H1 (cell line): Measurements from ENCODE around the gene RBM20. TPM values are rescaled to one million over a fixed set of nuclear protein-coding genes. Genes with fewer than 3 reads are reported as not detected.

ENCODE experiments used
- CTCF ChIA-PET: fragments of 300-600 bp; sonication (Branson Sonifier 250); formaldehyde crosslinking; loops from one replicate; lab custom pipeline; 2021; ENCODE audit not compliant: partially characterized antibody; lab: Charles Lee
- POLR2A ChIA-PET: fragments of 300-600 bp; sonication (Branson Sonifier 250); formaldehyde crosslinking; loops from one replicate; lab custom pipeline; 2021; ENCODE audit warnings: inconsistent platforms; ENCODE audit not compliant: partially characterized antibody; lab: Charles Lee
- DNase-seq, 2 experiments: peaks; one replicate each; pipeline versions ENCODE4 v3.0.0 to v3.0.0-alpha.2; 2010 to 2022; ENCODE audit warnings: low spot score in 2 of 2, low read depth in 1 of 2, mixed read lengths in 1 of 2
- FAIRE-seq: peaks from 2 replicates; lab custom pipeline; 2011; peaks lifted over from hg19 to GRCh38; lab: Jason Lieb, UNC
- H2AFZ ChIP-seq: 2 replicates; pipeline ENCODE4 v1.8.1; 2012; ENCODE audit warnings: low read length, inconsistent platforms
- H2AK5ac ChIP-seq: 2 replicates; pipeline ENCODE4 v1.6.1; 2013; ENCODE audit warnings: low read depth, low read length
- H2BK120ac ChIP-seq: replicated peaks from 2 replicates; pipeline ENCODE3; 2013; ENCODE audit warnings: low read depth, low read length, inconsistent platforms
- H2BK12ac ChIP-seq: 2 replicates; pipeline ENCODE4 v1.6.1; 2013; ENCODE audit warnings: low read depth, low read length
- H2BK15ac ChIP-seq: 2 replicates; pipeline ENCODE4 v1.6.1; 2013; ENCODE audit warnings: low read length
- H2BK20ac ChIP-seq: 2 replicates; pipeline ENCODE4 v1.6.1; 2013; ENCODE audit warnings: low read length
- H2BK5ac ChIP-seq: 2 replicates; pipeline ENCODE4 v1.6.1; 2013; ENCODE audit warnings: low read depth, low read length
- H3K14ac ChIP-seq: 2 replicates; pipeline ENCODE4 v1.6.1; 2013; ENCODE audit warnings: inconsistent platforms; ENCODE audit not compliant: insufficient read length
- H3K18ac ChIP-seq: 2 replicates; pipeline ENCODE4 v1.6.1; 2013; ENCODE audit warnings: low read length; ENCODE audit errors: extremely low read depth
- H3K23ac ChIP-seq: 2 replicates; pipeline ENCODE4 v1.6.1; 2013; ENCODE audit warnings: inconsistent platforms; ENCODE audit not compliant: insufficient read length
- H3K23me2 ChIP-seq: 2 replicates; pipeline ENCODE4 v1.6.1; 2013; ENCODE audit warnings: low read depth, low read length
- H3K27ac ChIP-seq: 2 replicates; pipeline ENCODE4 v1.6.1; 2011; ENCODE audit warnings: low read depth, low read length, inconsistent platforms
- H3K27me3 ChIP-seq, 4 experiments: replicated peaks in 1 of 4; 1 replicate in 1 of 4; 2 replicates in 3 of 4; pipeline versions ENCODE4 v1.6.1 to v1.8.1; 2011 to 2013; ENCODE audit warnings: low read length in 3 of 4, mild to moderate bottlenecking in 3 of 4, inconsistent platforms in 2 of 4, mixed read lengths in 2 of 4, moderate library complexity in 1 of 4; ENCODE audit not compliant: control insufficient read depth in 3 of 4, insufficient read depth in 3 of 4; ENCODE audit errors: extremely low read depth in 1 of 4
- H3K36me3 ChIP-seq, 4 experiments: 2 replicates each; pipeline versions ENCODE4 v1.6.1 to v1.8.1; 2011 to 2013; ENCODE audit warnings: mild to moderate bottlenecking in 4 of 4, low read length in 3 of 4, moderate library complexity in 2 of 4, control low read depth in 1 of 4, inconsistent platforms in 1 of 4; ENCODE audit not compliant: insufficient read depth in 4 of 4, control insufficient read depth in 2 of 4
- H3K4ac ChIP-seq: replicated peaks from 2 replicates; pipeline ENCODE3; 2013; ENCODE audit warnings: low read length, low read depth, mixed read lengths, inconsistent platforms; ENCODE audit not compliant: insufficient read length
- H3K4me1 ChIP-seq, 4 experiments: replicated peaks in 1 of 4; 1 replicate in 1 of 4; 2 replicates in 3 of 4; pipeline versions ENCODE4 v1.6.1 to v1.8.1; 2011 to 2013; ENCODE audit warnings: low read length in 3 of 4, inconsistent platforms in 2 of 4, mixed read lengths in 1 of 4; ENCODE audit not compliant: insufficient read depth in 4 of 4, control insufficient read depth in 3 of 4
- H3K4me2 ChIP-seq, 2 experiments: 2 replicates each; pipeline versions ENCODE4 v1.6.1 to v1.8.1; 2011 to 2013; ENCODE audit warnings: low read depth in 2 of 2, low read length in 2 of 2, control low read depth in 1 of 2, inconsistent platforms in 1 of 2, mild to moderate bottlenecking in 1 of 2; ENCODE audit not compliant: insufficient read depth in 1 of 2
- H3K4me3 ChIP-seq, 4 experiments: fragments of 200-600, 300-600 bp in 1 of 4; sonication (generic), shearing (Covaris generic), sonication (Bioruptor Twin) in 1 of 4; 2 replicates each; pipeline versions ENCODE4 v1.5.1 to v1.8.1; 2011 to 2016; ENCODE audit warnings: low read length in 4 of 4, low read depth in 3 of 4, control low read depth in 2 of 4, inconsistent platforms in 2 of 4, mild to moderate bottlenecking in 2 of 4, mixed read lengths in 1 of 4, moderate library complexity in 1 of 4; ENCODE audit not compliant: insufficient read depth in 2 of 4; ENCODE audit errors: extremely low read depth in 1 of 4
- H3K56ac ChIP-seq: replicated peaks from 2 replicates; pipeline ENCODE3; 2013; ENCODE audit warnings: low read depth, mild to moderate bottlenecking, mixed read lengths, low read length, inconsistent platforms; ENCODE audit not compliant: insufficient read length
- H3K79me1 ChIP-seq: 2 replicates; pipeline ENCODE4 v1.6.1; 2013; ENCODE audit warnings: low read depth, low read length, control low read depth
- H3K79me2 ChIP-seq, 2 experiments: 2 replicates each; pipeline versions ENCODE4 v1.6.1 to v1.8.1; 2012 to 2013; ENCODE audit warnings: low read length in 2 of 2, mild to moderate bottlenecking in 2 of 2, inconsistent platforms in 1 of 2; ENCODE audit not compliant: insufficient read depth in 2 of 2, control insufficient read depth in 1 of 2
- H3K9ac ChIP-seq, 4 experiments: replicated peaks in 1 of 4; 1 replicate in 1 of 4; 2 replicates in 3 of 4; pipeline versions ENCODE4 v1.6.1 to v1.8.1; 2011 to 2013; ENCODE audit warnings: low read depth in 3 of 4, low read length in 3 of 4, control low read depth in 2 of 4, mild to moderate bottlenecking in 2 of 4, moderate library complexity in 2 of 4, inconsistent platforms in 1 of 4; ENCODE audit errors: extremely low read depth in 1 of 4
- H3K9me3 ChIP-seq, 2 experiments: 2 replicates each; pipeline versions ENCODE4 v1.6.1 to v1.8.1; 2012 to 2013; ENCODE audit warnings: mild to moderate bottlenecking in 2 of 2, moderate library complexity in 2 of 2, control low read depth in 1 of 2, inconsistent platforms in 1 of 2, low read depth in 1 of 2, low read length in 1 of 2, mixed read lengths in 1 of 2; ENCODE audit not compliant: insufficient read depth in 2 of 2
- H4K20me1 ChIP-seq, 2 experiments: replicated peaks in 1 of 2; 2 replicates each; pipeline versions ENCODE3 to v1.8.1; 2011 to 2013; ENCODE audit warnings: inconsistent platforms in 2 of 2, low read length in 2 of 2, mild to moderate bottlenecking in 1 of 2; ENCODE audit not compliant: insufficient read depth in 2 of 2, control insufficient read depth in 1 of 2
- H4K5ac ChIP-seq: 2 replicates; pipeline ENCODE4 v1.6.1; 2013; ENCODE audit warnings: low read length, low read depth, mixed read lengths, inconsistent platforms; ENCODE audit not compliant: insufficient read length
- H4K8ac ChIP-seq: 2 replicates; pipeline ENCODE4 v1.8.0; 2013; ENCODE audit warnings: mild to moderate bottlenecking, moderate library complexity, low read length, inconsistent platforms; ENCODE audit not compliant: insufficient read depth; ENCODE audit errors: extremely low read depth
- H4K91ac ChIP-seq: replicated peaks from 2 replicates; pipeline ENCODE3; 2013; ENCODE audit warnings: low read length, mixed read lengths, inconsistent platforms; ENCODE audit not compliant: insufficient read length
- BACH1 ChIP-seq: IDR thresholded peaks from 2 replicates; pipeline ENCODE4 v1.6.1; 2012; ENCODE audit warnings: low read length, improper control_type of control experiment
- CTBP2 ChIP-seq: IDR thresholded peaks from 2 replicates; pipeline ENCODE4 v1.7.0; 2011; ENCODE audit warnings: borderline replicate concordance, mild to moderate bottlenecking, moderate library complexity, mixed read lengths, low read length; ENCODE audit not compliant: insufficient read depth, insufficient read length
- EGR1 ChIP-seq: IDR thresholded peaks from 2 replicates; pipeline ENCODE4 v1.6.1; 2011; ENCODE audit warnings: low read depth, low read length, borderline replicate concordance
- HDAC6 ChIP-seq: IDR thresholded peaks from one replicate; pipeline ENCODE4 v1.7.1; 2012; ENCODE audit warnings: low read depth, mild to moderate bottlenecking, inconsistent platforms, low read length, moderate library complexity
- POLR2AphosphoS5 ChIP-seq: IDR thresholded peaks from 2 replicates; pipeline ENCODE4 v1.6.1; 2011; ENCODE audit warnings: low read depth, low read length
- RBBP5 ChIP-seq: IDR thresholded peaks from 2 replicates; pipeline ENCODE4 v1.7.1; 2012; ENCODE audit warnings: low read depth, mild to moderate bottlenecking, inconsistent platforms, low read length, moderate library complexity, borderline replicate concordance
- SIRT6 ChIP-seq: IDR thresholded peaks from one replicate; pipeline ENCODE4 v1.7.1; 2012; ENCODE audit warnings: low read length, inconsistent platforms
- TBP ChIP-seq: IDR thresholded peaks from 2 replicates; pipeline ENCODE4 v1.6.1; 2011; ENCODE audit warnings: low read depth, low read length, improper control_type of control experiment
- TEAD4 ChIP-seq: IDR thresholded peaks from 2 replicates; pipeline ENCODE4 v1.6.1; 2012; ENCODE audit warnings: low read depth, low read length, inconsistent platforms, mixed read lengths
- WGBS, 2 experiments: shearing (Covaris generic) in 1 of 2; methylation state at CpG; one replicate each; pipeline versions ENCODE4 v1.1.6 to v1.1.7; 2013 to 2015; ENCODE audit warnings: low lambda C conversion rate in 2 of 2, mixed read lengths in 2 of 2, inconsistent platforms in 1 of 2, low coverage in 1 of 2, missing lambda C conversion rate in 1 of 2; ENCODE audit not compliant: insufficient replicate concordance in 2 of 2, insufficient coverage in 1 of 2, insufficient read length in 1 of 2; ENCODE audit errors: extremely low coverage in 1 of 2, missing lambda C conversion rate in 1 of 2; 5-methylcytosine and 5-hydroxymethylcytosine counted together
- polyA plus RNA-seq, 7 experiments: library from polyadenylated mRNA; depleted of rRNA in 3 of 7; stranded (reverse) in 5 of 7; unstranded in 2 of 7; fragments of >200 nt in 5 of 7; fragments of 200-250 nt in 2 of 7; gene quantifications; 1 replicate in 5 of 7; 2 replicates in 1 of 7; 4 replicates in 1 of 7; pipeline versions ENCODE4 v1.2.1 to v1.2.3, GENCODE V29; 2011 to 2013; ENCODE audit warnings: missing spikeins in 2 of 7, mixed read lengths in 2 of 7
- total RNA-seq: library from RNA; stranded (reverse); fragmentation: NEBNext Ultra II Directional; extraction: Animal tissue kit (Norgen Biotek cat#: 25700); gene quantifications from 2 replicates; pipeline ENCODE4 v1.2.1, GENCODE V29; 2021
- TF ChIP-seq, protein P1 (sequence below): IDR thresholded peaks from 2 replicates; pipeline ENCODE4 v1.6.1; 2011; ENCODE audit warnings: low read depth, mild to moderate bottlenecking, low read length; ENCODE audit not compliant: insufficient read depth
- TF ChIP-seq, protein P2 (sequence below): IDR thresholded peaks from 2 replicates; pipeline ENCODE4 v1.6.1; 2012; ENCODE audit warnings: inconsistent platforms
- TF ChIP-seq, protein P3 (sequence below): IDR thresholded peaks from 2 replicates; pipeline ENCODE4 v1.6.1; 2011; ENCODE audit warnings: low read length, improper control_type of control experiment

The RBM20 gene
- total and polyA plus RNA-seq, 2 of the 8 experiments (the other 6 are each of a cell fraction or from before 2014, with no cell fraction given): 0.05 to 0.63 TPM

DNA sequence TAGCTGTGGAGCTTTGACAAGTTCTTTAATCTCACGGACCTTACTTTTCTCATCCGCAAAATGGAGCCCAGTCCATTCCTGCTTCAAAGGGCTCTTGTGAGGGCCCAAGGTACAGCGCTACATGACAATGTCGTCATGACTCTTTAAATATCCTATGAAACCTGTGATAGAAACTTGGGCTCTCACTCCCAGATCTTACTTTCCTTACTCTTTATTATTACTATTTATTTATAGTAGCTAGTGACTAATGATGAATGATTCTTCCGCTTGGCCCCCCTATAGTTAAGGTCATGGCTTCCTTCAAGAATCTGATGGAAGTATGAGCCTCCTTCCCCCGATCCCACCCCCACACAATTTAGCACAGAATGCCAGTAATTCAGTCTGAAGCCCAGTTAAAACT, 41.9 kb downstream of the RBM20 start:
- no peak for DNase-seq
- FAIRE-seq: no peak

More for the DNA sequence above, 41.9 kb downstream of the RBM20 start:
- no peak overlapping the region for H4K5ac ChIP-seq
- no peak overlapping the region for H3K4me3 ChIP-seq
- no peak overlapping the region; the same call in 1 of the 2 replicates for H3K18ac ChIP-seq
- H2BK12ac ChIP-seq: no peak overlapping the region
- H4K91ac ChIP-seq: no peak overlapping the region
- H3K14ac ChIP-seq: no peak overlapping the region
- H3K36me3 ChIP-seq: no peaks in the 10 kb centered on the region
- no peak overlapping the region for H3K27ac ChIP-seq
- no peaks in the 10 kb centered on the region for H4K20me1 ChIP-seq
- no peak overlapping the region for H3K4ac ChIP-seq
- CTCF ChIA-PET: interaction anchor here (4.6 to 10.3 kb wide), 2 partner anchors 13 to 74 kb away, joined by 22 to 75 read pairs; no protein-coding TSS in a partner anchor
- H3K56ac ChIP-seq: no peak overlapping the region
- no peak overlapping the region for H3K23ac ChIP-seq
- H3K79me2 ChIP-seq: no peaks in the 10 kb centered on the region
- no peak overlapping the region for H4K8ac ChIP-seq
- no peak overlapping the region for H3K4me2 ChIP-seq
- H2BK5ac ChIP-seq: no peak overlapping the region
- POLR2A ChIA-PET: no interaction called here
- H3K4me1 ChIP-seq: peaks cover 2 to 8% (median 6%) of the 10 kb centered on the region in 4 experiments; a peak in 5 of 7 replicates
- no peak overlapping the region for H2BK120ac ChIP-seq
- WGBS, 2 experiments: 94% methylated on average over 6 of the region's 6 CpGs; no CpG with 5 or more reads in 1 of the 2 experiments
- H3K23me2 ChIP-seq: no peaks in the 10 kb centered on the region; the same call in 1 of the 2 replicates
- no peak overlapping the region for H2BK15ac ChIP-seq
- no peak overlapping the region for H2BK20ac ChIP-seq
- H2AK5ac ChIP-seq: no peak overlapping the region
- H3K79me1 ChIP-seq: no peaks in the 10 kb centered on the region
- no peak overlapping the region for H2AFZ ChIP-seq
- H3K27me3 ChIP-seq: no peaks in the 10 kb centered on the region
- H3K9me3 ChIP-seq: 0 out of 4 replicates have a peak, but pooled peaks cover 0 to 1% of the 10 kb centered on the region in 2 experiments
- H3K9ac ChIP-seq: no peak overlapping the region
- TF ChIP-seq HDAC6 (no peak), POLR2AphosphoS5 (no peak), EGR1 (no peak), CTBP2 (no peak), BACH1 (no peak), SIRT6 (no peak), TBP (no peak), TEAD4 (no peak), RBBP5 (no peak)
- TF ChIP-seq, protein P1, sequence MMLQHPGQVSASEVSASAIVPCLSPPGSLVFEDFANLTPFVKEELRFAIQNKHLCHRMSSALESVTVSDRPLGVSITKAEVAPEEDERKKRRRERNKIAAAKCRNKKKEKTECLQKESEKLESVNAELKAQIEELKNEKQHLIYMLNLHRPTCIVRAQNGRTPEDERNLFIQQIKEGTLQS: no peak
- TF ChIP-seq, protein P2, sequence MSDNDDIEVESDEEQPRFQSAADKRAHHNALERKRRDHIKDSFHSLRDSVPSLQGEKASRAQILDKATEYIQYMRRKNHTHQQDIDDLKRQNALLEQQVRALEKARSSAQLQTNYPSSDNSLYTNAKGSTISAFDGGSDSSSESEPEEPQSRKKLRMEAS: no peak
- TF ChIP-seq, protein P3, sequence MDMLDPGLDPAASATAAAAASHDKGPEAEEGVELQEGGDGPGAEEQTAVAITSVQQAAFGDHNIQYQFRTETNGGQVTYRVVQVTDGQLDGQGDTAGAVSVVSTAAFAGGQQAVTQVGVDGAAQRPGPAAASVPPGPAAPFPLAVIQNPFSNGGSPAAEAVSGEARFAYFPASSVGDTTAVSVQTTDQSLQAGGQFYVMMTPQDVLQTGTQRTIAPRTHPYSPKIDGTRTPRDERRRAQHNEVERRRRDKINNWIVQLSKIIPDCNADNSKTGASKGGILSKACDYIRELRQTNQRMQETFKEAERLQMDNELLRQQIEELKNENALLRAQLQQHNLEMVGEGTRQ: no peak
